Erythroblast (primary cell): Measurements from ENCODE around the gene WHRN.

Experiments used
- GATA1 ChIP-seq: IDR thresholded peaks from 2 replicates; pipeline ENCODE4 v1.6.1; 2011; ENCODE audit warnings: low read depth, mild to moderate bottlenecking, control low read depth, low read length, moderate library complexity
- POLR2A ChIP-seq: IDR thresholded peaks from 2 replicates; pipeline ENCODE4 v1.6.1; 2011; ENCODE audit warnings: mild to moderate bottlenecking, low read length

DNA sequence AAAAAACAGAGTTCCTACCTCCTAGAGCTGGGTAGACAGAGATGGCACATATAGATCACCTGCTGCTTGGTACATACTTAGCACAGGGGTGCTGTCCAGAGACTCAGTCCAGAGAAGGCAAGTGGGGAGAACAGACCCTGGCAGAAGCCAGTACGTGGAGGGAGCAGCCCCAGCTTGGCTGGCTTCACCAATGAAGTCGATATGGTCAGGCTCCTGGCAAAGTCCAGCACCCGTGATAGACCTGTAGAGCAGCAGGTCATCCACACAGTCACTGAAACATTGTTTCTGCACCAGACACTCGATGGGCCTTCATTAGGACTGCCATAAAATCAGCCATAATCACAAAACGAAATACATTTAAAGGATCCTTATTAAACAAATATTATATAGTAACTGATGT lies 45.8 kb downstream of the WHRN start:
- TF ChIP-seq POLR2A (no peak), GATA1 (no peak)
